ENCODE data around the gene ILDR2.

Gene ILDR2

GRCh38 chr1:166975361-166976129 lies at the start of gene ILDR2:
Gene ILDR2, minus strand, starts transcription at chr1:166975540. Its CDS starts 272 bp downstream, at chr1:166975268.
- TF ChIP-seq CTCF (IDR thresholded peaks at IDR 0.05; ENCODE audit: low read depth, low read length): no peak
- H3K4me3 ChIP-seq (ENCODE audit: low read depth, low read length): peak within 1 kb of the TSS; percentile 60

- TF ChIP-seq CTCF (IDR thresholded peaks at IDR 0.05; ENCODE audit: low read depth, low read length): no peak
- H3K4me3 ChIP-seq (ENCODE audit: low read depth, low read length): no peak overlapping the region
These were observed 47.0 kb upstream of the ILDR2 start for GRCh38 chr1:167022384-167022783.

DNA sequence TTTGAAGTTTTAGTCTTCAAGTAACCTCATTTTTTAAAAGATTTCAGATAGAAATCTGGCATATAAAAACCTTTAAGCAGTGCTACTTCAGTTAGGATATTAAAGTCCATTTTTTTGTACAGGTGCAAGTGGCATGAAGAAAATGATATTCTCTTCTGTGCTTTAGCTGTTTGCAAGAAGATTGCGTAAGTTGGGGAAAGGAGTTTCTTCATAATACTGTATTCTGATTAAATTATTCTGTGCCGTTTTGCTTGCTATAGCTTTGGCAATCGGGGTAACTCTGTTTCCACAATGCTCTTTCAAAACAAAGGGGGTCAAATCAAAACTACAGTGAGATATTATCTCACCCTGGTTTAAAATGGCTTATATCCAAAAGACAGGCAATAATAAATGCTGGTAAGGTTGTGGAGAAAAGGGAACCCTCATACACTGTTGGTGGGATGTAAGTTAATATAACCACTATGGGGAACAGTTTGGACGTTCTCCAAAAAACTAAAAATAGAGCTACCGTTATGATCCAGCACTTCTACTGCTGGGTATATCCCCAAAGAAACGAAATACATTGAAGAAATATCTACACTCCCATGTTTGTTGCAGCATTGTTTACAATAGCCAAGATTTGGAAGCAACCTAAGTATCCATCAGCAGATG lies 40.9 kb upstream of the ILDR2 start:
- no peak overlapping the region for H3K4me3 ChIP-seq (ENCODE audit: low read depth, low read length)
- TF ChIP-seq CTCF (IDR thresholded peaks at IDR 0.05; ENCODE audit: low read depth, low read length): no peak

GRCh38 chr1:167013108-167013929 lies 38.0 kb upstream of the ILDR2 start:
- TF ChIP-seq CTCF (IDR thresholded peaks at IDR 0.05; ENCODE audit: low read depth, low read length): no peak
- no peak overlapping the region for H3K4me3 ChIP-seq (ENCODE audit: low read depth, low read length)

DNA sequence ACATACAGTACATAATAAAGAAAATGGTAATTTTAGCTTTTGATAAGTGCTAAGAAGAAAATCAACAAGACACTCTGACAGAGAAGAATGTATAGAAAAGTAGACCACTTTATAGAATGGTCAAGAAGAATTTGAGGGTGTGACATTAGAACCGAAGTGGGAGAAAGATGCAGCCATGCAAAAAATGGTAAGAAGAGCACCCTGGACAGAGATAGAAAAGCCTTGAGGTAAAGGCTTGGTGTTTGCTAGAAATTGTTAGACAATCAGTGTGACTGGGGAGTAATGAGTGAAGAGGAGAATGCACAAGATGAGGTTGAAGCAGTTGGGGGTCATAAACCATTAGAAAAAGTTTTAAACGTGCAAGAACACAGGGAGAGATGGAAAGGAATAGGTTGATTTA lies 37.2 kb upstream of the ILDR2 start:
- H3K4me3 ChIP-seq (ENCODE audit: low read depth, low read length): no peak overlapping the region
- no peak for TF ChIP-seq CTCF (IDR thresholded peaks at IDR 0.05; ENCODE audit: low read depth, low read length)

DNA sequence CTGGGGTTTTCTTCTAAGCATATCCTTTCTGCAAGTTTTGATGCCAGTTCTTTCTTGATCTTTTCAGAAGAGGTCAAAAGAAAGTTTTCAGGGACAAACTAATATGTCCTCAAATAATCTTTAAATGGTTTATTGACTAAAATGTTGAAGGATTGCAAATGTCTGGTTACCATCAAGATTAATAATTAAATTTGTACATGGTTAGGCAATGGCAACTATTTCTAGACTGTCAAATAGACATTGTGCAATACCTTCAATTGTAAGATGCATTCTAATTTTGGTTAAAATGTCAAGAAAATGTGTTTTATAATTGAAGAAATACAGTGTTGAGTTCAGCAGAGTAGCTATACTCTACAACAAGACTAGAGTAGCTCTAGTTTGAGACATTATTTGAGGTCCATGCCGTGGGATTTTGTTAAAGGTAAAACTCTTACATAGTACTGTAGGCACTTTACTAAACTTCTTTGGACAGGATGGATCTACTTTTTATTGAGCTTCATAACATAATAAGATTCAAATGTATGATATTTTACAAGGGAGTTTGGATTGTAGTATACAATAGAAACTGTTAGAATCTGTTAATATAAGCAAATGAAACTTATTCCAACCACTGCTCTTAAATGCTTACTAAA lies 36.3 kb upstream of the ILDR2 start:
- TF ChIP-seq CTCF (IDR thresholded peaks at IDR 0.05; ENCODE audit: low read depth, low read length): no peak
- no peak overlapping the region for H3K4me3 ChIP-seq (ENCODE audit: low read depth, low read length)
